IMR-90 (cell line): ENCODE data around the gene TSPAN32. TPM values are rescaled to one million over a fixed set of nuclear protein-coding genes. Genes with fewer than 3 reads are reported as not detected.

ENCODE experiments used
- ATAC-seq: fragments of 200-7000 bp; cut with Tn5 transposase; 2 replicates; pipeline ENCODE4 v1.9.1; 2020; ENCODE audit warnings: low read depth, mild to moderate bottlenecking, moderate library complexity
- BruUV-seq: library from RNA; stranded (reverse); fragments of 400-500 nt; replicated peaks from 2 replicates; lab custom pipeline; 2021; lab: Mats Ljungman, UMichigan
- CTCF ChIA-PET: fragments of 300-600 bp; formaldehyde crosslinking; extraction: SDS; loops from one replicate; lab custom pipeline; 2021; ENCODE audit warnings: antibody characterized with exemption; lab: Yijun Ruan, JAX
- POLR2A ChIA-PET: fragments of 300-600 bp; sonication (Branson Sonifier 250); formaldehyde crosslinking; loops from one replicate; lab custom pipeline; 2022; ENCODE audit warnings: antibody characterized with exemption; ENCODE audit not compliant: unreplicated experiment; lab: Charles Lee
- DNase-seq: peaks from one replicate; pipeline ENCODE4 v3.0.0; 2013
- H2AFZ ChIP-seq: replicated peaks from 2 replicates; pipeline ENCODE3; 2013; ENCODE audit warnings: low read length, mild to moderate bottlenecking; ENCODE audit not compliant: poor library complexity
- H2AK5ac ChIP-seq: 2 replicates; pipeline ENCODE4 v1.6.1; 2013; ENCODE audit warnings: low read depth, low read length, inconsistent platforms
- H2AK9ac ChIP-seq: replicated peaks from 2 replicates; pipeline ENCODE3; 2013; ENCODE audit warnings: mild to moderate bottlenecking, low read depth, low read length, moderate library complexity; ENCODE audit not compliant: poor library complexity
- H2BK120ac ChIP-seq: 2 replicates; pipeline ENCODE4 v1.6.1; 2013; ENCODE audit warnings: low read depth, low read length, inconsistent platforms
- H2BK15ac ChIP-seq: 3 replicates; pipeline ENCODE4 v1.6.1; 2013; ENCODE audit warnings: low read depth, low read length, inconsistent platforms
- H2BK20ac ChIP-seq: 2 replicates; pipeline ENCODE4 v1.6.1; 2013; ENCODE audit warnings: low read depth, mild to moderate bottlenecking, inconsistent platforms, low read length, moderate library complexity
- H2BK5ac ChIP-seq: 2 replicates; pipeline ENCODE4 v1.6.1; 2013; ENCODE audit warnings: mild to moderate bottlenecking, low read depth, low read length, inconsistent platforms; ENCODE audit not compliant: poor library complexity, severe bottlenecking
- H3K14ac ChIP-seq: replicated peaks from 2 replicates; pipeline ENCODE4 v1.6.1; 2013; ENCODE audit warnings: low read depth, low read length, inconsistent platforms
- H3K18ac ChIP-seq: 2 replicates; pipeline ENCODE4 v1.6.1; 2013; ENCODE audit warnings: low read depth, low read length, control low read depth
- H3K23ac ChIP-seq: 2 replicates; pipeline ENCODE4 v1.6.1; 2013; ENCODE audit warnings: low read depth, low read length, inconsistent platforms
- H3K27ac ChIP-seq: 2 replicates; pipeline ENCODE4 v1.5.1; 2013; ENCODE audit warnings: mild to moderate bottlenecking, control low read depth, low read length; ENCODE audit not compliant: insufficient read depth
- H3K27me3 ChIP-seq: 2 replicates; pipeline ENCODE4 v1.6.1; 2013; ENCODE audit warnings: low read length; ENCODE audit not compliant: control insufficient read depth, insufficient read depth
- H3K36me3 ChIP-seq: 2 replicates; pipeline ENCODE4 v1.6.1; 2013; ENCODE audit warnings: low read length, mixed read lengths; ENCODE audit not compliant: control insufficient read depth, insufficient read depth
- H3K4ac ChIP-seq: 2 replicates; pipeline ENCODE4 v1.6.1; 2013; ENCODE audit warnings: low read depth, low read length, inconsistent platforms
- H3K4me1 ChIP-seq: 2 replicates; pipeline ENCODE4 v1.6.1; 2013; ENCODE audit warnings: low read length, mixed read lengths; ENCODE audit not compliant: control insufficient read depth, insufficient read depth
- H3K4me2 ChIP-seq: 2 replicates; pipeline ENCODE4 v1.6.1; 2013; ENCODE audit warnings: low read depth, mild to moderate bottlenecking, control low read depth, low read length, moderate library complexity
- H3K4me3 ChIP-seq: 2 replicates; pipeline ENCODE4 v1.5.1; 2013; ENCODE audit warnings: low read depth, mild to moderate bottlenecking, control low read depth, low read length, moderate library complexity; ENCODE audit not compliant: insufficient read depth
- H3K56ac ChIP-seq: 2 replicates; pipeline ENCODE4 v1.6.1; 2013; ENCODE audit warnings: low read length, inconsistent platforms; ENCODE audit not compliant: insufficient read depth; ENCODE audit errors: extremely low read depth
- H3K79me1 ChIP-seq, 2 experiments: 2 replicates each; pipeline ENCODE4 v1.6.1; 2013; ENCODE audit warnings: low read length in 2 of 2, inconsistent platforms in 1 of 2, low read depth in 1 of 2
- H3K9ac ChIP-seq: 2 replicates; pipeline ENCODE4 v1.6.1; 2013; ENCODE audit warnings: low read depth, low read length, control low read depth
- H3K9me1 ChIP-seq: 2 replicates; pipeline ENCODE4 v1.6.1; 2013; ENCODE audit warnings: low read length, inconsistent platforms; ENCODE audit not compliant: insufficient read depth
- H3K9me3 ChIP-seq: 2 replicates; pipeline ENCODE4 v1.6.1; 2013; ENCODE audit warnings: low read length; ENCODE audit not compliant: control insufficient read depth, insufficient read depth
- H4K20me1 ChIP-seq: 2 replicates; pipeline ENCODE4 v1.6.1; 2013; ENCODE audit warnings: low read length, inconsistent platforms; ENCODE audit not compliant: insufficient read depth
- H4K5ac ChIP-seq: 2 replicates; pipeline ENCODE4 v1.6.1; 2013; ENCODE audit warnings: mild to moderate bottlenecking, low read depth, low read length, control low read depth
- H4K8ac ChIP-seq, 2 experiments: 2 replicates each; pipeline ENCODE4 v1.6.1; 2013; ENCODE audit warnings: low read depth in 2 of 2, low read length in 2 of 2, control low read depth in 1 of 2, inconsistent platforms in 1 of 2
- H4K91ac ChIP-seq: 2 replicates; pipeline ENCODE4 v1.6.1; 2013; ENCODE audit warnings: low read depth, low read length, inconsistent platforms; ENCODE audit not compliant: insufficient read depth
- MAFK ChIP-seq: IDR thresholded peaks from 2 replicates; pipeline ENCODE4 v1.6.1; 2012; ENCODE audit warnings: low read depth, low read length, improper control_type of control experiment
- MAZ ChIP-seq: IDR thresholded peaks from 2 replicates; pipeline ENCODE4 v1.6.1; 2012; ENCODE audit warnings: low read depth, mild to moderate bottlenecking, low read length, improper control_type of control experiment, moderate library complexity, borderline replicate concordance
- RFX5 ChIP-seq: IDR thresholded peaks from 2 replicates; pipeline ENCODE4 v1.8.0; 2012; ENCODE audit warnings: low read depth, mild to moderate bottlenecking, low read length, moderate library complexity
- WGBS, 2 experiments: methylation state at CpG; one replicate each; pipeline versions ENCODE4 v1.1.5 to v1.1.7; 2013; ENCODE audit warnings: missing lambda C conversion rate in 2 of 2; ENCODE audit not compliant: insufficient read length in 1 of 2; ENCODE audit errors: extremely low coverage in 2 of 2; 5-methylcytosine and 5-hydroxymethylcytosine counted together
- dilution Hi-C: fragments of 300-500 bp; cut with HindIII; formaldehyde crosslinking; loops from one replicate; pipeline ENCODE4 v1.14.3; 2018; ENCODE audit warnings: low sequenced_read_pairs; ENCODE audit not compliant: unreplicated experiment
- in situ Hi-C: fragments of 300-500 bp; cut with MboI; formaldehyde crosslinking; loops from 3 replicates; pipeline ENCODE4 v1.14.3; 2019; ENCODE audit warnings: low sequenced_read_pairs, inconsistent platforms, mixed read lengths
- intact Hi-C: fragments of 100-400 bp; cut with micrococcal nuclease; formaldehyde crosslinking; loops from 2 replicates; pipeline ENCODE4 v1.10.0; 2022
- polyA plus RNA-seq, 3 experiments: library from polyadenylated mRNA; depleted of rRNA; stranded (reverse); fragments of >200 nt; gene quantifications; 2 replicates each; pipeline ENCODE4 v1.2.3, GENCODE V29; 2012; ENCODE audit warnings: low replicate concordance in 1 of 3
- total RNA-seq: library from RNA; depleted of rRNA; stranded (reverse); fragments of >200 nt; gene quantifications from 2 replicates; pipeline ENCODE4 v1.2.3, GENCODE V29; 2012

The TSPAN32 gene
- total and polyA plus RNA-seq, 2 of the 4 experiments (the other 2 are of a cell fraction): 0.07 TPM; not detected in 1

DNA sequence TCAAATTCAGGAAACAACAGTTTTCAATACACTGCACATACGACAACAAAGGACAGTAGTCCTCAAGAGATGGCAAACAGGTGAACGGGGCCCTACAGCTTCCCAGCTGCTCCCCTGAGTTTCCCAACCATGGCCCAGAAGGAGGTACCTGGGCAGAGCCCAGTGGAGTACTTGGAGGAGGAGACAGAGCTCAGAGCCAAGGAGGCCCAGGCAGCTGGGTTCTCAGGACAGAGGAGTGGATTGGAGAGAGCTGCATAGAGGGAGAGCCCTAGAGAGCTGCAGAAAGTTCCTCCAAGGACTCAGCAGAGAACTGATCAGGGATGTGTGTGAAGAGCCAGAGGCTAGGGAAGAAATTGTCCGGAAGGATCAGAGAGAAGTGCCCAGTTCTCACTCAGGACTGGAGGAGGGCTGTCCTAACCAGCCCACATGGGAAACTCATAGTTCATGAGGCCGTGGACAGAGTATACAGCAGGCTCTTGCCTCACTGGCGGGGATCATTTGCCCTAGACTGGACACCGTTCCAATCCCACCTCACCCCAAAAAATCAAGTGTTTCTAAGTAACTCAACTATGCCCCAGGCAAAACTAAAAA is 23.8 kb upstream of the TSPAN32 start:
- no peak overlapping the region for H4K5ac ChIP-seq
- H3K4me2 ChIP-seq: no peak overlapping the region
- ChIA-PET CTCF (interaction anchor here (0.6 kb wide), 1 partner anchor 84 kb away, joined by 3 read pairs; no protein-coding TSS in a partner anchor), POLR2A (no interaction called here)
- no peak overlapping the region for H2AFZ ChIP-seq
- no peak overlapping the region for H4K91ac ChIP-seq
- H2BK20ac ChIP-seq: no peak overlapping the region
- no peak overlapping the region for H3K4ac ChIP-seq
- 0% methylated on average over 1 of the region's 6 CpGs; no CpG with 5 or more reads in 1 of the 2 experiments for WGBS, 2 experiments
- ATAC-seq: no peak
- H4K20me1 ChIP-seq: no peaks in the 10 kb centered on the region
- H3K56ac ChIP-seq: no peak overlapping the region
- in situ Hi-C loops: no loop called here
- no peak overlapping the region for H3K27ac ChIP-seq
- no peaks in the 10 kb centered on the region for H3K4me1 ChIP-seq
- H4K8ac ChIP-seq: no peak overlapping the region
- H2BK5ac ChIP-seq: no peak overlapping the region
- H3K9me3 ChIP-seq: no peaks in the 10 kb centered on the region
- DNase-seq: no peak
- no peak overlapping the region for H3K18ac ChIP-seq
- no peak overlapping the region for H3K9ac ChIP-seq
- no peak overlapping the region for H2AK9ac ChIP-seq
- no TSS peak for BruUV-seq
- H2BK15ac ChIP-seq: no peak overlapping the region
- no peak overlapping the region for H3K23ac ChIP-seq
- no peak overlapping the region for H3K14ac ChIP-seq
- H3K36me3 ChIP-seq: no peaks in the 10 kb centered on the region
- H2BK120ac ChIP-seq: no peak overlapping the region
- H3K79me1 ChIP-seq: no peaks in the 10 kb centered on the region
- H3K4me3 ChIP-seq: no peak overlapping the region
- no peak for TF ChIP-seq RFX5
- TF ChIP-seq MAZ: no peak
- TF ChIP-seq MAFK: no peak
- intact Hi-C loops: no loop called here
- peaks cover 44% of the 10 kb centered on the region for H3K27me3 ChIP-seq
- H2AK5ac ChIP-seq: no peak overlapping the region
- dilution Hi-C loops: no loop called here
- H3K9me1 ChIP-seq: no peaks in the 10 kb centered on the region
